SIG-M5 treated with dmso at 0.1 percent for 504 hours (cell line): ENCODE data around the gene PDK3.

Experiments used
- DNase-seq: peaks from one replicate; lab custom pipeline; 2025; ENCODE audit not compliant: unreplicated experiment; lab: John Stamatoyannopoulos, UW

PDK3 gene

GRCh38 chrX:24464836-24465531, at the start of gene PDK3:
TSS of gene PDK3 (plus strand) at chrX:24465286. CDS start at chrX:24465456, 170 bp downstream.
- DNase-seq, result peak; percentile 67

GRCh38 chrX:24415921-24416320, 49.2 kb upstream of the PDK3 start:
- no peak for DNase-seq

GRCh38 chrX:24423960-24424359, 41.1 kb upstream of the PDK3 start:
- DNase-seq, result peak; percentile 6

- no peak for DNase-seq
Measured at GRCh38 chrX:24424948-24425347, 40.1 kb upstream of the PDK3 start.

GRCh38 chrX:24425806-24426205, 39.3 kb upstream of the PDK3 start:
- DNase-seq, result no peak

GRCh38 chrX:24426340-24426913, 38.7 kb upstream of the PDK3 start:
- DNase-seq, result no peak

GRCh38 chrX:24426921-24427746, 38.0 kb upstream of the PDK3 start:
- DNase-seq, result no peak

- DNase-seq, result no peak
Measured at GRCh38 chrX:24427747-24428019, 37.4 kb upstream of the PDK3 start.

GRCh38 chrX:24428516-24428915, 36.6 kb upstream of the PDK3 start:
- DNase-seq, result no peak

GRCh38 chrX:24435060-24435459, 30.0 kb upstream of the PDK3 start:
- DNase-seq, result no peak

- DNase-seq, result no peak
Measured at GRCh38 chrX:24443918-24444317, 21.2 kb upstream of the PDK3 start.

GRCh38 chrX:24444645-24445044, 20.4 kb upstream of the PDK3 start:
- DNase-seq, result no peak

- no peak for DNase-seq
Measured at GRCh38 chrX:24448762-24449250, 16.3 kb upstream of the PDK3 start.

- no peak for DNase-seq
Measured at GRCh38 chrX:24463077-24463476, 2.0 kb upstream of the PDK3 start.

GRCh38 chrX:24464498-24464835, 619 bp upstream of the PDK3 start:
- no peak for DNase-seq

- no peak for DNase-seq
Measured at GRCh38 chrX:24465532-24465865, 413 bp downstream of the PDK3 start.

GRCh38 chrX:24466025-24466424, 939 bp downstream of the PDK3 start:
- DNase-seq, result no peak

GRCh38 chrX:24468245-24468644, 3.2 kb downstream of the PDK3 start:
- no peak for DNase-seq

- DNase-seq, result no peak
Measured at GRCh38 chrX:24471808-24472207, 6.7 kb downstream of the PDK3 start.

- DNase-seq, result no peak
Measured at GRCh38 chrX:24475480-24475879, 10.4 kb downstream of the PDK3 start.

GRCh38 chrX:24478509-24478908, 13.4 kb downstream of the PDK3 start:
- DNase-seq, result no peak

GRCh38 chrX:24479924-24480323, 14.8 kb downstream of the PDK3 start:
- peak; percentile 88 for DNase-seq
